B cell (primary cell): Measurements from ENCODE around the gene TAS2R20. TPM values are rescaled to one million over a fixed set of nuclear protein-coding genes. Genes with fewer than 3 reads are reported as not detected.

Experiments used
- ATAC-seq: fragments of 200-7000 bp; cut with Tn5 transposase; one replicate; pipeline ENCODE4 v1.10.0; 2021; ENCODE audit warnings: low read depth, mild to moderate bottlenecking, moderate number of reproducible peaks, moderate library complexity
- CTCF ChIA-PET: fragments of 350-600 bp; sonication (Branson Sonifier 250); formaldehyde crosslinking; loops from one replicate; lab custom pipeline; 2021; ENCODE audit warnings: antibody characterized with exemption, inconsistent platforms; lab: Charles Lee
- POLR2A ChIA-PET: fragments of 350-600 bp; sonication (Branson Sonifier 250); formaldehyde crosslinking; loops from one replicate; lab custom pipeline; 2021; ENCODE audit warnings: antibody characterized with exemption; lab: Charles Lee
- DNase-seq: peaks from one replicate; pipeline ENCODE4 v3.0.0; 2013
- H2AFZ ChIP-seq: 2 replicates; pipeline ENCODE4 v1.6.1; 2012; ENCODE audit warnings: mild to moderate bottlenecking, low read depth, low read length; ENCODE audit not compliant: insufficient read depth, poor library complexity, severe bottlenecking
- H3K27ac ChIP-seq, 2 donors: 1 replicate in 1 of 2; 2 replicates in 1 of 2; pipeline ENCODE4 v1.5.1; 2012 to 2013; ENCODE audit warnings: low read length in 2 of 2, mild to moderate bottlenecking in 2 of 2, moderate library complexity in 1 of 2
- H3K27me3 ChIP-seq, 4 experiments: fragments of 200-600 bp in 1 of 4; sonication (generic) in 1 of 4; replicated peaks in 1 of 4; 1 replicate in 2 of 4; 2 replicates in 2 of 4; pipeline versions ENCODE4 v1.6.1 to v1.7.0; 2013 to 2016; ENCODE audit warnings: low read length in 3 of 4, mild to moderate bottlenecking in 2 of 4, mixed read lengths in 1 of 4, moderate library complexity in 1 of 4; ENCODE audit not compliant: insufficient read depth in 4 of 4, control insufficient read depth in 3 of 4; ENCODE audit errors: control extremely low read depth in 1 of 4
- H3K36me3 ChIP-seq, 2 experiments: replicated peaks in 1 of 2; 1 replicate in 1 of 2; 2 replicates in 1 of 2; pipeline versions ENCODE4 v1.6.1 to v1.7.1; 2013; ENCODE audit warnings: low read length in 1 of 2; ENCODE audit not compliant: insufficient read depth in 2 of 2, control insufficient read depth in 1 of 2; ENCODE audit errors: control extremely low read depth in 1 of 2, extremely low read depth in 1 of 2
- H3K4me1 ChIP-seq, 2 donors: fragments of 200-600 bp in 1 of 2; sonication (generic) in 1 of 2; 1 replicate in 1 of 2; 2 replicates in 1 of 2; pipeline versions ENCODE4 v1.5.1 to v1.6.1; 2013 to 2017; ENCODE audit warnings: low read length in 2 of 2; ENCODE audit not compliant: control insufficient read depth in 2 of 2, insufficient read depth in 2 of 2
- H3K4me2 ChIP-seq: replicated peaks from 2 replicates; pipeline ENCODE3; 2012; ENCODE audit warnings: mild to moderate bottlenecking, low read depth, low read length; ENCODE audit not compliant: poor library complexity, severe bottlenecking
- H3K4me3 ChIP-seq, 5 experiments: fragments of 200-600 bp in 1 of 5; sonication (generic) in 1 of 5; 1 replicate in 3 of 5; 2 replicates in 2 of 5; pipeline versions ENCODE4 v1.5.1 to v1.7.0; 2011 to 2016; ENCODE audit warnings: low read length in 4 of 5, mild to moderate bottlenecking in 4 of 5, low read depth in 2 of 5, control low read depth in 1 of 5, moderate library complexity in 1 of 5; ENCODE audit not compliant: insufficient read depth in 1 of 5; ENCODE audit errors: control extremely low read depth in 1 of 5, extremely low read depth in 1 of 5
- H3K79me2 ChIP-seq: fragments of 200-600 bp; sonication (generic); one replicate; pipeline ENCODE4 v1.6.0; 2016; ENCODE audit warnings: low read length; ENCODE audit not compliant: control insufficient read depth, insufficient read depth
- H3K9ac ChIP-seq: fragments of 200-600 bp; sonication (generic); 2 replicates; pipeline ENCODE4 v1.6.1; 2017; ENCODE audit warnings: mild to moderate bottlenecking, low read length, moderate library complexity
- H3K9me3 ChIP-seq, 3 donors: one replicate each; pipeline versions ENCODE4 v1.6.1 to v1.7.1; 2013; ENCODE audit warnings: low read length in 2 of 3; ENCODE audit not compliant: control insufficient read depth in 2 of 3, insufficient read depth in 1 of 3; ENCODE audit errors: control extremely low read depth in 1 of 3
- H4K20me1 ChIP-seq: 2 replicates; pipeline ENCODE4 v1.6.0; 2012; ENCODE audit warnings: mild to moderate bottlenecking, low read length; ENCODE audit not compliant: insufficient read depth, control insufficient read depth, poor library complexity, severe bottlenecking
- H3K27ac Mint-ChIP-seq: one replicate; pipeline ENCODE4 v1.8.0; 2021; ENCODE audit warnings: mixed read lengths
- H3K27me3 Mint-ChIP-seq: one replicate; pipeline ENCODE4 v1.8.0; 2021; ENCODE audit warnings: mixed read lengths
- H3K4me1 Mint-ChIP-seq: one replicate; pipeline ENCODE4 v1.8.0; 2021; ENCODE audit warnings: mixed read lengths
- H3K4me3 Mint-ChIP-seq: one replicate; pipeline ENCODE4 v1.8.0; 2021; ENCODE audit warnings: mixed read lengths
- H3K9me3 Mint-ChIP-seq: one replicate; pipeline ENCODE4 v1.8.0; 2022; ENCODE audit warnings: mixed read lengths; ENCODE audit not compliant: insufficient read depth
- EZH2 ChIP-seq: IDR thresholded peaks from 2 replicates; pipeline ENCODE4 v1.6.1; 2012; ENCODE audit warnings: borderline replicate concordance, low read depth, mild to moderate bottlenecking, moderate library complexity, low read length; ENCODE audit not compliant: insufficient read depth, poor library complexity, severe bottlenecking
- WGBS: methylation state at CpG from one replicate; pipeline ENCODE4 v1.1.5; 2013; ENCODE audit warnings: missing lambda C conversion rate; ENCODE audit not compliant: insufficient coverage; 5-methylcytosine and 5-hydroxymethylcytosine counted together
- intact Hi-C: fragments of 100-400 bp; cut with micrococcal nuclease; formaldehyde crosslinking; loops from one replicate; pipeline ENCODE4 v1.10.0; 2022
- polyA plus RNA-seq: library from polyadenylated mRNA; depleted of rRNA; stranded (reverse); fragments of >200 nt; gene quantifications from 2 replicates; pipeline ENCODE4 v1.2.3, GENCODE V29; 2012
- total RNA-seq, 2 donors: library from RNA; stranded (reverse); fragments of 120-200 nt in 1 of 2; gene quantifications; 1 replicate in 1 of 2; 2 replicates in 1 of 2; pipeline versions ENCODE4 v1.2.3 to v1.2.4, GENCODE V29; 2013 to 2022
- TF ChIP-seq, protein P1 (sequence below): fragments of 200-600 bp; IDR thresholded peaks from one replicate; pipeline ENCODE4 v1.8.0; 2022; ENCODE audit warnings: antibody characterized with exemption, mild to moderate bottlenecking

The TAS2R20 gene
- total and polyA plus RNA-seq, 2 donors (not counting 1 experiment from before 2014, with no cell fraction given): 1.0 to 4.0 TPM

DNA sequence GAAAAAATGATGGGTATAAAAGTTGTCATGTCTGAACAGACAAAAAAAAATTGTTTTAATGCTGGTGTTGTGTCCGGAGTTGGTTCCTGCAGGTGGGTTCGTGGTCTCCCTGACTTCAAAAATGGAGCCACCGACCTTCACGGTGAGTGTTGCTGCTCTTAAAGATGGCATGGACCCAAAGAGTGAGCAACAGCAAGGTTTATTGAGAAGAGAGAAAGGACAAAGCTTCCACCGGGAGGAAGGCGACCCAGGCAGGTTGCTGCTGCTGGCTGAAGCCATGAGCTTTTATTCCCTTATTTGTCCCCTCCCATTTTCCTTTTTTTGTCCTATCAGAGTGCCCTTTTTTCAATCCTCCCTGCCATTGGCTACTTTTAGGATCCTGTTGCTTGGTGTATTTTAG lies 33.2 kb upstream of the TAS2R20 start, which contains the start of gene TAS2R31:
Gene TAS2R31 (minus strand): TSS at position 101 of the 400 bp plus-strand sequence. CDS start 72 bp downstream, at position 29.
- Histone ChIP-seq H3K4me1 (no peaks in the 10 kb centered on the region), H3K27ac (no peak within 1 kb of the TSS), H4K20me1 (no peaks in the 10 kb centered on the region), H3K27me3 (no peaks in the 10 kb centered on the region), H3K4me3 (no peak within 1 kb of the TSS), H3K9ac (no peak within 1 kb of the TSS), H2AFZ (no peak within 1 kb of the TSS), H3K36me3 (peaks cover 0 to 6% of the 10 kb centered on the region in 2 experiments), H3K79me2 (no peaks in the 10 kb centered on the region), H3K9me3 (no peaks in the 10 kb centered on the region), H3K4me2 (no peak within 1 kb of the TSS)
- DNase-seq (no peak), ATAC-seq (no peak)
- CTCF ChIA-PET: no interaction called here
- no peaks in the 10 kb centered on the region for H3K27me3 Mint-ChIP-seq
- H3K9me3 Mint-ChIP-seq: no peaks in the 10 kb centered on the region
- WGBS: 93% methylated on average over 4 of the region's 6 CpGs
- H3K4me1 Mint-ChIP-seq: no peaks in the 10 kb centered on the region
- no peak within 1 kb of the TSS for H3K4me3 Mint-ChIP-seq
- no peak within 1 kb of the TSS for H3K27ac Mint-ChIP-seq
- POLR2A ChIA-PET: no interaction called here
- intact Hi-C loops: loop anchor here (2.0 kb wide), 1 partner anchor 67 kb away; no protein-coding TSS in a partner anchor
- no peak for TF ChIP-seq EZH2
- TF ChIP-seq, protein P1, sequence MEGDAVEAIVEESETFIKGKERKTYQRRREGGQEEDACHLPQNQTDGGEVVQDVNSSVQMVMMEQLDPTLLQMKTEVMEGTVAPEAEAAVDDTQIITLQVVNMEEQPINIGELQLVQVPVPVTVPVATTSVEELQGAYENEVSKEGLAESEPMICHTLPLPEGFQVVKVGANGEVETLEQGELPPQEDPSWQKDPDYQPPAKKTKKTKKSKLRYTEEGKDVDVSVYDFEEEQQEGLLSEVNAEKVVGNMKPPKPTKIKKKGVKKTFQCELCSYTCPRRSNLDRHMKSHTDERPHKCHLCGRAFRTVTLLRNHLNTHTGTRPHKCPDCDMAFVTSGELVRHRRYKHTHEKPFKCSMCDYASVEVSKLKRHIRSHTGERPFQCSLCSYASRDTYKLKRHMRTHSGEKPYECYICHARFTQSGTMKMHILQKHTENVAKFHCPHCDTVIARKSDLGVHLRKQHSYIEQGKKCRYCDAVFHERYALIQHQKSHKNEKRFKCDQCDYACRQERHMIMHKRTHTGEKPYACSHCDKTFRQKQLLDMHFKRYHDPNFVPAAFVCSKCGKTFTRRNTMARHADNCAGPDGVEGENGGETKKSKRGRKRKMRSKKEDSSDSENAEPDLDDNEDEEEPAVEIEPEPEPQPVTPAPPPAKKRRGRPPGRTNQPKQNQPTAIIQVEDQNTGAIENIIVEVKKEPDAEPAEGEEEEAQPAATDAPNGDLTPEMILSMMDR: no peak

DNA sequence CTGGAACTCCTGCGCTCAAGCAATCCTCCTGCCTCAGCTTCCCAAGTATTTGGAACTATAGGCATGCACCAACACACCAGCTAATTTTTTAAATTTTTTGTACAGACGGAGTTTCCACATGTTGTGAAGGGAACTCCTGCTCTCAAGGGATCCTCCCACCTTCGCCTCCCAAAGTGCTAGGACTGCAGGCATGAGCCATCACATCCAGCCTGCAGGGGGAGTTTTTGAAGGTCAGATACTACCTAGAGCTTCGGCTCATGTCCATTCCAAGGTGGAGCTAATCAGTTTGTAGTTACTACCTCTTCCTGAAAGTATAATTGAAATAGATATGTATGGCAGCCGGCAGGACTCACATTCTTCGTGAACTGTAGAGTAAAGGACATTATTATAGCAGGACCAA lies 28.0 kb upstream of the TAS2R20 start:
- H2AFZ ChIP-seq: no peak overlapping the region
- H3K79me2 ChIP-seq: no peaks in the 10 kb centered on the region
- TF ChIP-seq, protein P1: no peak
- TF ChIP-seq EZH2: no peak
- DNase-seq (no peak), ATAC-seq (no peak)
- no peaks in the 10 kb centered on the region for H3K4me1 ChIP-seq
- H3K4me3 Mint-ChIP-seq: no peak overlapping the region
- POLR2A ChIA-PET: no interaction called here
- H3K9ac ChIP-seq: no peak overlapping the region
- CTCF ChIA-PET: no interaction called here
- no peaks in the 10 kb centered on the region for H3K4me1 Mint-ChIP-seq
- H3K4me3 ChIP-seq: no peak overlapping the region
- no peaks in the 10 kb centered on the region for H3K27me3 Mint-ChIP-seq
- H3K9me3 Mint-ChIP-seq: peaks cover 3% of the 10 kb centered on the region
- intact Hi-C loops: no loop called here
- H3K36me3 ChIP-seq: peaks cover 1 to 6% of the 10 kb centered on the region in 2 experiments
- no peak overlapping the region for H3K4me2 ChIP-seq
- H3K27ac ChIP-seq: no peak overlapping the region
- H3K27ac Mint-ChIP-seq: no peak overlapping the region
- no peaks in the 10 kb centered on the region for H3K27me3 ChIP-seq
- 94% methylated on average over 4 of the region's 6 CpGs for WGBS
- no peaks in the 10 kb centered on the region for H4K20me1 ChIP-seq
- peaks cover 0 to 5% (median 1%) of the 10 kb centered on the region in 3 donors for H3K9me3 ChIP-seq
